ENCODE results near the gene KLLN.
"Not testable (repeated sequence)": the region's sequence is repeated elsewhere in the genome, so short reads cannot be mapped to it uniquely, and the experiment has no call there.

Gene KLLN, protein sequence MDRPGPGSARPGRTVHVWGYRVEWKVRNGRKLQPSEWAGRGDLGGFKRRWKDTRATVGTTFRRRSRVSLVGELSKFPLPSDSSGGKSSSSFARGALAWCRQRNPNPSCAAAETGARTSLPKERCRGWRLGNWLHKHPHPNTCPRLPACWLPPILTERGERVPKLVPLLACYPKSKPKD

DNA sequence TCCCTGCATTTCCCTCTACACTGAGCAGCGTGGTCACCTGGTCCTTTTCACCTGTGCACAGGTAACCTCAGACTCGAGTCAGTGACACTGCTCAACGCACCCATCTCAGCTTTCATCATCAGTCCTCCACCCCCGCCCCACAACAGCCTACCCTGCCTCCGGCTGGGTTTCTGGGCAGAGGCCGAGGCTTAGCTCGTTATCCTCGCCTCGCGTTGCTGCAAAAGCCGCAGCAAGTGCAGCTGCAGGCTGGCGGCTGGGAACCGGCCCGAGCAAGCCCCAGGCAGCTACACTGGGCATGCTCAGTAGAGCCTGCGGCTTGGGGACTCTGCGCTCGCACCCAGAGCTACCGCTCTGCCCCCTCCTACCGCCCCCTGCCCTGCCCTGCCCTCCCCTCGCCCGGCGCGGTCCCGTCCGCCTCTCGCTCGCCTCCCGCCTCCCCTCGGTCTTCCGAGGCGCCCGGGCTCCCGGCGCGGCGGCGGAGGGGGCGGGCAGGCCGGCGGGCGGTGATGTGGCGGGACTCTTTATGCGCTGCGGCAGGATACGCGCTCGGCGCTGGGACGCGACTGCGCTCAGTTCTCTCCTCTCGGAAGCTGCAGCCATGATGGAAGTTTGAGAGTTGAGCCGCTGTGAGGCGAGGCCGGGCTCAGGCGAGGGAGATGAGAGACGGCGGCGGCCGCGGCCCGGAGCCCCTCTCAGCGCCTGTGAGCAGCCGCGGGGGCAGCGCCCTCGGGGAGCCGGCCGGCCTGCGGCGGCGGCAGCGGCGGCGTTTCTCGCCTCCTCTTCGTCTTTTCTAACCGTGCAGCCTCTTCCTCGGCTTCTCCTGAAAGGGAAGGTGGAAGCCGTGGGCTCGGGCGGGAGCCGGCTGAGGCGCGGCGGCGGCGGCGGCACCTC is at the start of gene KLLN, which contains the start of gene PTEN:
Gene KLLN, minus strand, starts transcription at position 481 of the 891 bp plus-strand sequence. CDS start 1,046 bp downstream, outside the sequence.
Gene PTEN, plus strand, starts transcription at position 573 of the 891 bp plus-strand sequence. CDS start 845 bp downstream, outside the sequence.
- FAIRE-seq: no peak

DNA sequence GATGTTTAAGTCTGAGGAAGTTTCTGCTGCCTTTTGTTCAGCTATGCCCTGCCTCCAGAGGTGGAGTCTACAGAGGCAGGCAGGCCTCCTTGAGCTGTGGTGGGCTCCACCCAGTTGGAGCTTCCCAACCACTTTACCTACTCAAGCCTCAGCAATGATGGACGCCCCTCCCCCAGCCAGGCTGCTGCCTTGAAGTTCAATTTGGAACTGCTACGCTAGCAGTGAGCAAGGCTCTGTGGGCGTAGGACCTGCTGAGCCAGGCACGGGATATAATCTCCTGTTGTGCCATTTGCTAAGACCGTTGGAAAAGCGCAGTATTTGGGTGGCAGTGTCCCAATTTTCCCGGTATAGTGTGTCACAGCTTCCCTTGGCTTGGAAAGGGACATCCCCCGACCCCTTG is 40.1 kb upstream of the KLLN start:
- FAIRE-seq: not testable (repeated sequence)

DNA sequence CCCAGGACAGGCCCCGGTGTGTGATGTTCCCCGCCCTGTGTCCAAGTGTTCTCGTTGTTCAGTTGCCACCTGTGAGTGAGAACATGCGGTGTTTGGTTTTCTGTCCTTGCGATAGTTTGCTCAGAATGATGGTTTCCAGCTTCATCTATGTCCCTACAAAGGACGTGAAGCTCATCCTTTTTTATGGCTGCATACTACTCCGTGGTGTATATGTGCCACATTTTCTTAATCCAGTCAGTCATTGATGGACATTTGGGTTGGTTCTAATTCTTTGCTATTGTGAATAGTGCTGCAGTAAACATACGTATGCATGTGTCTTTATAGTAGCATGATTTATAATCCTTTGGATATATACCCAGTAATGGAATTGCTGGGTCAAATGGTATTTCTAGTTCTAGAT is 34.6 kb upstream of the KLLN start:
- not testable (repeated sequence) for FAIRE-seq

DNA sequence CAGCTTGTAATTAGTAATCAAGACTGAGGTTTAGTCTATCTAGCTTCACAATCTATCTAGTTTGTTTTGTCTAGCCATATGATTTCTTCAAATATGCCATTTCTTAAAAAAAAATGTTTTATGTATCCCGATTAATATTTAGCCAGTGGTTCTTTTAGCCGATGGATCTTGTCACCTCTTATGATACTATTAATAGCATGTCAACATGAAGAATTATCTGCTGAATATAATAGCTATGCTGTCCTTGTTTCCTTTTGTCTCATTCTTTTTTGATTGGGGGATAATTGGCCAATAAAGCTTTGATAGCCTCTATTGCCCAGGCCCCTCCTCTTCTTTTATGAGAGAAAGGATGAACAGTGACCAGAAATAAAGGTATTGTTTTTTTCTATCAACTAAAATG is 32.9 kb upstream of the KLLN start:
- FAIRE-seq: no peak

DNA sequence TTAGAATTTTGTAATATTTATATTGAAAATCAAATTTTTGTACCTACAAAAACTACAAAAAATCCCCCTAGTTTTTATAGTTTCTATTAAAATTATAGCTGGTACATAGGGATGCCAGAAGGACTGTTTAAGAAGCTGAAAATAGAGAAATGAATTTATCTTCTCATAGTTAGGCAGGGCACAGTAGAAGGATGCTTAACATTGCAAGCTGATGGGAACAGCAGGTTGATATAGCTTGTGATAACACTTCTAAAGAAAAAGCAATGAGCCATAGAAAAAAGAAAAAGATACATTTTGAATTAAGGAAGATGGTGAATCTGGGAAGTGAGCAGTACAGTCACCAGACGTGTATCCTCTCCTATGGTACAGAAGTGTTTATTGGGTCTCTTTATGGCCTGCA is 32.1 kb upstream of the KLLN start:
- no peak for FAIRE-seq

DNA sequence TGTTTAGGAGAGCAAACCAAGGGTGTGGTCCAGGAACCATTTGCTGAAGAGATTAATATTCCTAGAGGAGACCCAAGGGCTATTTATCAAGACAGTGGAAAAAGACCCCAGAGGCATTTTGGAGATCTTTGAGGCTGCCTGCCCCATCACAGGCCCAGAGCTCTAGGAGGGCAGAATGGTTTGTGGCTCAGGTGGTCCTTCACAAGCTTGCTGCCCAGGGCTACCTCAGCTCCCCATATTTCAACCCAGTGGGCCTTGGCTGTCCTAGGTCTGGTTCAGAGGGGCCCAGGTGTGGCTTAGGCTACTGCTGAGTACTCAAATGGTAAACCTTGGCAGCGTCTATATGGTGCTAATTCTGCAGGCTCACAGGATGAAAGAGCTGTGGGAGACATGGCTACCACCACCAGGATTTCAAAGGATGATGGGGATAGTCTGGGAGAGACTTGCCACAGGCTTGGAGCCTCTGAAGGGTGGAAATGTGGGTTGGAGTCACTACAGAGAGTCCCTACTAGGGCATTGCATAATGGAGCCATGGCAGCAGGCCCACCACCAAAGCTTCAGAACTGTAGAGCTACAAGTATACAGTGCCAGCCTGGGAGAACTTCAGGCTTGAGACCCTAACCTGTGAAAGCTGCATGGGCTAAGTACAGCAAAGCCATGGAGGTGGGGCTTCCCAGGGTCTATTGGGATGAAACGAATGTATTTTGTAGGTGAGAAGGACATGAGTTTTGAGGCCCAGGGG is 24.4 kb upstream of the KLLN start:
- no peak for FAIRE-seq

DNA sequence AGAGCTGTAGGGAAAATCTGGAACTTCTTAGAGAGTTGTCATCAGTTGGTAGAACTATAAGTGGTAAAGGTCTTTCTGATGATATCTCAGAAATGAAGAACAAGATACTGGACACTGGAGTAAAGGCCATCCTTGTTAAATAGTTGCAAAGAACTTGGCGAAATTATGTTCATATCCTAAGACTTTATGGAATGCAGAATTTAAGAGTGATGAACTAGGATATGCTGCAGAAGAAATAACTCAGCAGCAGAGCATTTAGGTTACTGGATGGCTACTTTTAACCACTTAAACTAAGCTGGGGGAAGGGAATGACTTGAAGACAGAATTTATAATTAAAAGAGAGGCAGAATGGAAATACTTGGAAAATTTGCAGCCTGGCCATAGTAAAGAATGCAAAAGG is 23.8 kb upstream of the KLLN start:
- no peak for FAIRE-seq

DNA sequence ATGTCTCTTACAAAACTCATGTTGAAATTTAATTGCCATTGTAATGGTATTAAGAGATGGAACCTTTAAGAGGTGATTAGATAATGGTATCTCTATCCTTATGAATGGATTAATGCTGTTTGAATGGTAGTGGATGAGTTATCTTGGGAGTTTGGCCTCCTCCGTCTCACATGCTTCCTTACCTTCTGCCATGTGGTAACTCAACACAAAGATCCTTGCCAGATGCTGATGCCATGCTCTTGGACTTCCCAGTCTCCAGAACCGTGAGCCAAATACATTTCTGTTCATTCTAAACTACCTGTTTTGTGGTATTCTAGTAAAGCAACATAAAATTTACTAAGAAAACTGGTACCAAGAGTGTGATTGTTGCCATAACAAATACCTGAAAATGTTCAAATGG is 23.3 kb upstream of the KLLN start:
- FAIRE-seq: no peak

DNA sequence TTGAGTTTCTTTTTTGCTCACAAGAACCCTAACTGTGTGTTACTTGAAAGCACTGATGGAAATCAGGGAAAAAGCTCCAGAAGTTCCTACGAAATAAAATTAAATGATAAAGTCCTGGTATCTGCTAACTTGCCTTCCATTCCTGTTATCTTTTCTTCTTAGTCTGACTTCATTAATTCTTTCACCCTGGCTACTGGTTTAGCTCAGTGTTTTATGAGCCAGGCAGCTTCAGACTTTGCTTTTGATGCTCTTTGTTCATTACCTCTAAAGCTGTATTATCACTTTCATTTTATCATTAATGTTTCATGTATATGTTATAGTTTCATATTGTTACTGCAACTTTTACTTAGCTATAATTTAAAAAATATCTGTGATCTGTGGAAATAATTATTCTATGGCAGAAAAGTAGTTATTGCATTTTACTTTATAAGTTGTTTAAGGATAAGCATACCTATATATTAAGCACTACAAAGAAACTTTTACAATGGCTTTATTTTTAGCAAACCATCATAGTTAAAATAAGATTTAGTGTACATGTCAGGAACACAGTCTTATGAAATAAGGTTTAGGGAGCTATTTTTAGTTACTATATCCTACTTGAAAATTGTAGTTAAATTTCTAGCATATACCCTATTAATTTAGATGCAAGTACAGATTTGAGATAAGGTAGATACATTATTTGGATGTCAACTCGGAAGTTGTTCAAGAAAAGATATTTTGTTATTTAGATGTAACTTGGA is 19.4 kb upstream of the KLLN start:
- no peak for FAIRE-seq

DNA sequence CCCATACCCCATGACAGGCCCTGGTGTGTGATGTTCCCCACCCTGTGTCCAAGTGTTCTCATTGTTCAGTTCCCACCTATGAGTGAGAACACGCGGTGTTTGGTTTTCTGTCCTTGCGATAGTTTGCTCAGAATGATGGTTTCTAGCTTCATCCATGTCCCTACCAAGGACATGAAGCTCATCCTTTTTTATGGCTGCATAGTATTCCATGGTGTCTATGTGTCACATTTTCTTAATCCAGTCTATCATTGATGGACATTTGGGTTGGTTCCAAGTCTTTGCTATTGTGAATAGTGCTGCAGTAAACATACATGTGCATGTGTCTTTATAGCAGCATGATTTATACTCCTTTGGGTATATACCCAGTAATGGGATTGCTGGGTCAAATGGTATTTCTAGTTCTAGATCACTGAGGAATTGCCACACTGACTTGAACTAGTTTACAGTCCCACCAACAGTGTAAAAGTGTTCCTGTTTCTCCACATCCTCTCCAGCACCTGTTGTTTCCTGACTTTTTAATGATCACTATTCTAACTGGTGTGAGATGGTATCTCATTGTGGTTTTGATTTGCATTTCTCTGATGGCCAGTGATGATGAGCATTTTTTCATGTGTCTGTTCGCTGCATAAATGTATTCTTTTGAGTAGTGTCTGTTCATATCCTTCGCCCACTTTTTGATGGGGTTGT is 18.2 kb upstream of the KLLN start:
- not testable (repeated sequence) for FAIRE-seq

DNA sequence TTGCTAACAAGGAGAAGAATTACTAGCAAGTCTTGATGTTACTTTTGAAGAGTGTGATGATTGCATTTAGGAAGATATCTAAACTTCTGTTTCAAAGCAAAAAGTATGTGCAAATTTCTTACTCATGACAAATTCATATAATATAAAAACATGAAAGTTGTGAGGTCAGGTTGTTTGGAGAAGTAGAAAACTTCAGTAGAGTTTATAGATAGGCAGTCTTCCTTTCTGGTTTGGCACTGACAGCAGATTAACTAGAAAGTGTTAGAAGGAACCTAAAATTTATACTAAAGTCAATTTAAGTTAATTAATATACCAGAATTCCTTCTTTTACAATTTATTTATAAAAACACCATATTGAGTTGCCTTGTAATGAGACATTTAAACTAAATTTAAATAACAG is 17.0 kb upstream of the KLLN start:
- FAIRE-seq: no peak

DNA sequence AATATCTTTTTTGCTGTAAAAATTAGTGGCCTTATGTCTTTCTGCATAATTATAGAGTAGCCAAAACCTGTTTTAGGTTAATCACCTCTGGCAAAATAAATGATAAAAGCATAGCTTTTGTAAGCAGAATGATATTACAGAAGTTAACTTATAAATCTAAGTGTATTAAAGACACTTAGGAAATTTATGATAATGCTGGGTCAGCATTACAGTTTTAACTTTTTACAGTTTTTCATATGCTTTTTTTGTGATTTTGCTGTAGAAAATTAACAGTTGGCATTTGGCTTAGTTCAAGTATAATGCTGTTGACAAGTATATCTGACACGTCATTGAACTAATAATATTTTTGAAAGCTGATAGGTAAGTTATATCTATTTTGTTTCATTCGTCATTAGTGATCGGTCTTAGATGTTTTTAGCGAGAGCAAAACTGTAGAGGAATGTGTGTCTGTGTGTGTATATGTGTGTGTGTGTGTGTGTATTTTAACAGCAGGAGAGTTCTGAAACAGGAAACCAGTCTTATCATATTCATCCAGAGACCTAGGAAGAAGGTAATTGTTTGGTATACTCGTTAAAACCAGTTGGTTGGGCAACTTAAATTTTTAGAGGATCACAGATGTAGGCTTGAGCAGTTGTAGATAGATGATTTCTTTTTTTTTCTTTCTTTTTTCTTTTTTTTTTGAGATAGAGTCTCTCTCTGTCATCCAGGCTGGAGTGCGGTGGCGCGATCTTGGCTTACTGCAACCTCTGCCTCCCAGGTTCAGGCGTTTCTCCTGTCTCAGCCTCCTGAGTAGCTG is 15.5 kb upstream of the KLLN start:
- no peak for FAIRE-seq

DNA sequence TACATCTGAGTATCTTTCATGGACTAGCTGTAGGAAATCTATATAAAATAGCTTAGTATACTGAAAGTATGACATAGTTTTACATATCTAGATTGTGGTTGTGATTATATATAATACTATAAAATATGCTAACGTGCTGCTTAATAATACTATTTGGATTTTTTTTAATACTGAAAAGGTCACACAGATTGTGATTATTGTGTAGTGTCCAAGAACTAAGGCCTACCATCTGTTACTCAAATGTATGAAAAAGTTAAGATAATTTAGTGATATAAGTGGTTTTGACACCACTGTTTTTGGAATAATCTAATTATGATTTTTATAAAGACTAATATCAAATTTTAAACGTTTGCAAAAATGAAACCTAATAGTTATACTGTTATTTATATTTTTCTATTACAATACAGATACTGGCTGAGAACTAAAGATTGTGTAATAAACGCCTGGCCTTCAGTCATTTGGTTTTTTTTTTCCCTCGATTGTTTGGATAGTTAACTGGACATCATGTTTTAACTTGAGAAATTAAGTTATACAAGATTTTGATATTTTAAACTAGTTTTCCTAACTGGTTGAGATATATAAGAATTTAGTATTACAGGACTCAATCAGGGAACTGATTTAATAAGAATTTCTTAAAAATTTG is 12.7 kb upstream of the KLLN start:
- FAIRE-seq: no peak

DNA sequence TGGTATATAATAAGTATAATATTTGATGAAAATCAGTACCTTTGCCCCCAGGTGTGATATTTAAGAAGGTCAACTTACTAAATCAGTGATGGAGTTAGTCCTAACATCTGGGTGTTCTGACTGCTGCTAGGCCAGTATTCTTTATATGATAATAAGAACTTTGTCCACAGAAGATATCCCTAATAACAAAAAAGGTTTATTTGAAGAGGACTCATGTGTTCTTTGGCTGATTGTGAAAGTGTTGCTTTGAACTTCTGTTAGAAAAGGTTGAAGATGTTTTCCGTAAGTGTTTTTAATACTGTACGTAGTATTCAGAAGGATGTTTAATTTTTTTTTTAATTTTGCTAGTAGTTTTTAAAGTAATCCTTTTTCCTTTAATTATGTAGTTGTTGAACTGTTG is 10.3 kb upstream of the KLLN start:
- FAIRE-seq: no peak

DNA sequence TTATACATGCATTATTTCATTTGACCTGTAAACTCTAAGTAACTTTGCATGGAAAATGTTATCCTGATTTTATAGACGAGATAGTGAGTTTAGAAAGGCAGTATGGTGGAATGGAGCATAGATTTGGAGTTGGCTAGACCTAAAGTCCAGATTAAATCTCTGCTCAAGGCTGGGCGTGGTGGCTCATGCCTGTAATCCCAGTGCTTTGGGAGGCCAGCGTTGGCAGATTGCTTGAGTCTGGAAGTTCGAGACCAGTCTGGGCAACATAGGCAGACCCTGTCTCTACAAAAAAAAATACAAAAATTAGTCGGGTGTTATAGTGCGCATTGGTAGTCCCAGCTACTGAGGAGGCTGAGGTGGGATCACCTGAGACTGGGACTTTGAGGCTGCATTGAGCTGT is 9.5 kb upstream of the KLLN start:
- FAIRE-seq: no peak

DNA sequence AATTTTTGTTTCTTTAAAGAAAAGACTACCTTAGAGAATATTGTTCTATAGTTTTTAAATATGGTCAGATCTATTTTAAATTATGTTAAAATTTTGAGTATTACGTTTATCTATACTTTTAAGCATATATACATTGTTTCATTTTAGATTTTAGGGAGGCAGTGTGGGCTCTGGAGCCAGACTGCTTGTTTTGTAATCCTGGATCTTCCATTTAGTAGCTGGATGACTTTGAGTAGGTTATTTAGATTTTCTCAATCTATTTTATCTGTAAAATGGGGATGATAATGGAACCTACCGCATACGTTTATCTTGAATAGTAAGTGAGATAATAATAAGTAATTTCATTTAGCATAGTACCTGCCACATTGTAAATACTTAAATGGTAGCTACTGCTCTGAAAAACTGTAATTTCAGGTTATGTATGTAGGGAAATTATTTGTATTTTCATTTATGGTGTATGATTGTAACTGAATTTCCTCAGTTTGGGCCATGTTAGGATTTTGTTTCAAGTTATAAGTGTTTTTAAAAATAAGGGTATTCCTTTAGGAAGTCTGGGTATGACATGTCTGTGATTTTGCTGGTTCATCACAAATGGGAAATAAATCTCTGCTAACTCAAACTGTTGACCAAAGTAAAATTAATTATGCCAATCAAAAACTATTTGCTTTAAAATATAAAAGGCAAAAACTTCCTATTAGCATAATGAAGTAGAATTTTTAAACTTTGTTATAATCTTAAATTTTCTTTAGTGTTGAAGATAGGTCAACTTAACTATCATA is 6.6 kb upstream of the KLLN start:
- FAIRE-seq: peak; percentile 62

DNA sequence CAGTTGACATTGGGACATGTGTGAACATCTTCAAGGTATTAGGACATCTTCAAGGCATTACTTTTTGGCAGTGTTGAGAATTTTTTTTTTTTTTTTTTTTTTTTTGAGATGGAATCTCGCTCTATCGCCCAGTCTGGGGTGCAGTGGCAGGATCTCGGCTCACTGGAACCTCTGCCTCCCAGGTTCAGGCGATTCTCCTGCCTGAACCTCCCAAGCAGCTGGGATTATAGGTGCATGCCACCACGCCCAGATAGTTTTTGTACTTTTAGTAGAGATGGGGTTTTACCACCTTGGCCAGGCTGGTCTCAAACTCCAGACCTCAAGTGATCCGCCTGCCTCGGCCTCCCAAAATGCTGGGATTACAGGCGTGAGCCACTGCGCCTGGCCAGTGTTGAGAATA is 5.8 kb upstream of the KLLN start:
- FAIRE-seq: not testable (repeated sequence)

DNA sequence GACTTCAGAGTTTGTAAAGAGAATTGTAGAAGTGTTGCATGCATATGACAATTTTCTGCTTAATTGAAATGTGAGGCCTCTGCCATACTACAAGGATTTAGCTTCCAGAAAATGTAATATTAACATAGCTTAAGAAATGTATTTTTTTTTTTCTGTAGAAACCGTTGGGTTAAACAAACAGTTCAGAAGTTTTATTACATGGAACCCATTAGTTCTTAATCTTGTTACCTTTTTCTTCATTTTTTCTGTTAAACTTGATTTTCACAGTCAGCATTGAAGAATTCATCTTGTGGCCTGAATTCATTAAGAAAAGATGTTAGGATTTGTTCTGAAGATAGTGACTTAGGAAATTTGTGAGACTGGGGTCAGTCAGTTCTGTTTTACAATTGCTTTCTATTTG is 4.9 kb upstream of the KLLN start:
- no peak for FAIRE-seq

DNA sequence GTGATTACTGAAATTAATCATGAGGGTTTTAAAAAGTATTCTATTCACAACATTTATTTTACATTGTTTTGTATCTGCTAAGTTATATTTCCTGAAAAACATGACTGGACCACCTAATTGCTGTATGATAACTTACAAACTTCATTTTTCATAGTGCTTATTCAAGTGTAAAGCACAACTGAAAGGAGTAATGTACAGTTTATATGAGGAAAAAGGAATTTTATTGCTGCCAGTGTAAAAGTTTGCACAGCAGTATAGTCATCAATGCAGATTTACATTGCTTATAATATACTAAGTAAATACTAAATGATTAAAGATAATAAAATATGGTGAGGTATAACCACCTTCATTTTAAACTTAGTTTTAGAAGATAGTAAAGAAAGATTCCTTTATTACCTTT is 4.1 kb upstream of the KLLN start:
- FAIRE-seq: no peak

DNA sequence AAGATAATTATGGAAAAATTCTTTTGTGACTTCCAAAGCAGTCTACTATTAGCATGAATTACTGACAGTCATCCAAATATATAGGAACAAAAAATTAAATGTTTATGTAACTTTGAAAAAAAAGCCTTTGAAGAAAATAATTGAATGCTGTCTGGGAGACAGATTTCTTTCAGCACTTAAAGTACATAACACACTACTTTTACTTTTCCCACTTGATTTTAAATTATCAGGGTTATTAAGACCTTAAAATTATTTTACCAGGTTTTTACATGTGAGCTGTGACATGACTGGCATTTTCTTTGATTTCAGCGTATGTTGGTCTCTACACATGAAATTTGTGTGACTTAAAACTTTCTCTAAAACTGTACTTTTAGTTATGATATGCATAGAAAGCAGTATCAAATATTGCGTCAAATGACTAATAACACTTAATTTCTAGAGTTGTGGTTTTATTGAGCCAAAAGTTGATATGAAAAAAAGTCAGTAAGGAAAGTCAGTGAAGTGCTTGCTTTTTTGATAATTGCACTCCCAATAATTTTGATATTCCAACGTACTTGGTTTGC is 3.2 kb upstream of the KLLN start:
- FAIRE-seq: peak; percentile 37
